Astrocyte (in vitro differentiated cells and primary cell): ENCODE data around the gene CENPC. TPM values are rescaled to one million over a fixed set of nuclear protein-coding genes. Genes with fewer than 3 reads are reported as not detected.

Experiments used
- DNase-seq: peaks from one replicate; pipeline ENCODE4 v3.0.0-alpha.2; 2010; ENCODE audit warnings: low read depth
- FAIRE-seq: peaks from 2 replicates; lab custom pipeline; 2011; peaks lifted over from hg19 to GRCh38; lab: Jason Lieb, UNC
- H2AFZ ChIP-seq: 2 replicates; pipeline ENCODE4 v1.6.0; 2012; ENCODE audit warnings: low read depth, low read length, inconsistent platforms
- H3K27ac ChIP-seq: 2 replicates; pipeline ENCODE4 v1.5.1; 2011; ENCODE audit warnings: low read depth, low read length, inconsistent platforms
- H3K27me3 ChIP-seq: 2 replicates; pipeline ENCODE4 v1.6.0; 2011; ENCODE audit warnings: low read length, inconsistent platforms; ENCODE audit not compliant: insufficient read depth
- H3K36me3 ChIP-seq: 2 replicates; pipeline ENCODE4 v1.5.1; 2011; ENCODE audit warnings: low read length, inconsistent platforms; ENCODE audit not compliant: insufficient read depth
- H3K4me1 ChIP-seq: 2 replicates; pipeline ENCODE4 v1.5.1; 2011; ENCODE audit warnings: low read length, inconsistent platforms; ENCODE audit not compliant: insufficient read depth
- H3K4me2 ChIP-seq: 2 replicates; pipeline ENCODE4 v1.6.0; 2012; ENCODE audit warnings: low read length, inconsistent platforms
- H3K4me3 ChIP-seq: 2 replicates; pipeline ENCODE4 v1.5.1; 2011; ENCODE audit warnings: low read depth, mild to moderate bottlenecking, low read length, inconsistent platforms; ENCODE audit not compliant: insufficient read depth
- H3K79me2 ChIP-seq: 2 replicates; pipeline ENCODE4 v1.6.0; 2012; ENCODE audit warnings: mild to moderate bottlenecking, low read length, inconsistent platforms; ENCODE audit not compliant: insufficient read depth
- H3K9ac ChIP-seq: 2 replicates; pipeline ENCODE4 v1.6.0; 2012; ENCODE audit warnings: mild to moderate bottlenecking, low read length, inconsistent platforms
- H3K9me3 ChIP-seq: 2 replicates; pipeline ENCODE4 v1.5.1; 2012; ENCODE audit warnings: low read depth, mild to moderate bottlenecking, low read length, inconsistent platforms; ENCODE audit not compliant: insufficient read depth
- H4K20me1 ChIP-seq: 2 replicates; pipeline ENCODE4 v1.6.0; 2012; ENCODE audit warnings: low read length, inconsistent platforms; ENCODE audit not compliant: insufficient read depth
- H3K27ac Mint-ChIP-seq: one replicate; pipeline ENCODE4 v1.8.0; 2021; ENCODE audit warnings: mild to moderate bottlenecking, mixed read lengths; ENCODE audit not compliant: unreplicated experiment
- H3K27me3 Mint-ChIP-seq: one replicate; pipeline ENCODE4 v1.8.0; 2021; ENCODE audit warnings: low read depth, mixed read lengths; ENCODE audit not compliant: unreplicated experiment
- H3K36me3 Mint-ChIP-seq: one replicate; pipeline ENCODE4 v1.8.0; 2021; ENCODE audit warnings: low read depth, mixed read lengths; ENCODE audit not compliant: unreplicated experiment
- H3K4me1 Mint-ChIP-seq: one replicate; pipeline ENCODE4 v1.8.0; 2021; ENCODE audit warnings: low read depth, mixed read lengths; ENCODE audit not compliant: unreplicated experiment
- H3K4me3 Mint-ChIP-seq: one replicate; pipeline ENCODE4 v1.8.0; 2021; ENCODE audit warnings: mild to moderate bottlenecking, moderate library complexity, mixed read lengths; ENCODE audit not compliant: unreplicated experiment
- H3K9me3 Mint-ChIP-seq: one replicate; pipeline ENCODE4 v1.8.0; 2021; ENCODE audit warnings: mild to moderate bottlenecking, mixed read lengths; ENCODE audit not compliant: unreplicated experiment
- CTCF ChIP-seq: IDR thresholded peaks from 2 replicates; pipeline ENCODE4 v1.5.1; 2011; ENCODE audit warnings: low read depth, mild to moderate bottlenecking, inconsistent platforms, low read length, moderate library complexity; ENCODE audit not compliant: insufficient read depth
- EZH2 ChIP-seq: IDR thresholded peaks from 2 replicates; pipeline ENCODE4 v1.6.1; 2012; ENCODE audit warnings: mild to moderate bottlenecking, low read length, inconsistent platforms; ENCODE audit not compliant: insufficient read depth
- total RNA-seq: library from RNA; stranded (reverse); gene quantifications from 2 replicates; pipeline ENCODE4 v1.2.1, GENCODE V29; 2021

The CENPC gene
- total RNA-seq, 1 donor from 2014 or later = 13.4 TPM

- no peak for DNase-seq
- Histone ChIP-seq H3K9me3 (no peaks in the 10 kb centered on the region), H2AFZ (no peak overlapping the region), H3K36me3 (no peaks in the 10 kb centered on the region), H3K79me2 (no peaks in the 10 kb centered on the region), H4K20me1 (no peaks in the 10 kb centered on the region), H3K27me3 (no peaks in the 10 kb centered on the region), H3K4me2 (no peak overlapping the region), H3K27ac (no peak overlapping the region), H3K9ac (no peak overlapping the region), H3K4me1 (no peaks in the 10 kb centered on the region), H3K4me3 (no peak overlapping the region)
- no peaks in the 10 kb centered on the region for H3K36me3 Mint-ChIP-seq
- H3K9me3 Mint-ChIP-seq = no peaks in the 10 kb centered on the region
- FAIRE-seq = no peak
- no peaks in the 10 kb centered on the region for H3K27me3 Mint-ChIP-seq
- H3K27ac Mint-ChIP-seq = no peak overlapping the region
- no peaks in the 10 kb centered on the region for H3K4me1 Mint-ChIP-seq
- H3K4me3 Mint-ChIP-seq = no peak overlapping the region
- TF ChIP-seq EZH2 (no peak), CTCF (no peak)
Observed at GRCh38 chr4:67550857-67551256, 5.6 kb upstream of the CENPC start.

GRCh38 chr4:67550451-67550850, 5.1 kb upstream of the CENPC start:
- no peak overlapping the region for H3K9ac ChIP-seq
- Mint-ChIP-seq H3K9me3 (no peaks in the 10 kb centered on the region), H3K27ac (no peak overlapping the region), H3K4me1 (no peaks in the 10 kb centered on the region), H3K27me3 (no peaks in the 10 kb centered on the region), H3K36me3 (no peaks in the 10 kb centered on the region), H3K4me3 (no peak overlapping the region)
- no peaks in the 10 kb centered on the region for H3K9me3 ChIP-seq
- no peaks in the 10 kb centered on the region for H3K36me3 ChIP-seq
- H3K27ac ChIP-seq = no peak overlapping the region
- FAIRE-seq (no peak), DNase-seq (no peak)
- no peaks in the 10 kb centered on the region for H4K20me1 ChIP-seq
- no peak overlapping the region for H3K4me3 ChIP-seq
- no peaks in the 10 kb centered on the region for H3K79me2 ChIP-seq
- TF ChIP-seq CTCF (no peak), EZH2 (no peak)
- no peaks in the 10 kb centered on the region for H3K27me3 ChIP-seq
- no peak overlapping the region for H3K4me2 ChIP-seq
- H2AFZ ChIP-seq = no peak overlapping the region
- H3K4me1 ChIP-seq = no peaks in the 10 kb centered on the region

GRCh38 chr4:67549123-67549522, 3.8 kb upstream of the CENPC start:
- no peak overlapping the region for H3K27ac ChIP-seq
- H3K9me3 ChIP-seq = no peaks in the 10 kb centered on the region
- Mint-ChIP-seq H3K27ac (no peak overlapping the region), H3K9me3 (no peaks in the 10 kb centered on the region), H3K4me3 (no peak overlapping the region), H3K27me3 (no peaks in the 10 kb centered on the region), H3K4me1 (no peaks in the 10 kb centered on the region), H3K36me3 (no peaks in the 10 kb centered on the region)
- no peaks in the 10 kb centered on the region for H3K27me3 ChIP-seq
- no peak overlapping the region for H2AFZ ChIP-seq
- no peak overlapping the region for H3K4me3 ChIP-seq
- H3K4me1 ChIP-seq = peaks cover 2% of the 10 kb centered on the region
- peaks cover 12% of the 10 kb centered on the region for H3K79me2 ChIP-seq
- no peak for FAIRE-seq
- no peaks in the 10 kb centered on the region for H3K36me3 ChIP-seq
- DNase-seq = peak; percentile 6
- no peak overlapping the region for H3K9ac ChIP-seq
- no peaks in the 10 kb centered on the region for H4K20me1 ChIP-seq
- no peak overlapping the region for H3K4me2 ChIP-seq
- no peak for TF ChIP-seq CTCF
- TF ChIP-seq EZH2 = no peak
